GM18519 (cell line): ENCODE measurements around the gene NET1.
"Not testable (repeated sequence)": the region's sequence is repeated elsewhere in the genome, so short reads cannot be mapped to it uniquely, and the experiment has no call there.

Experiments used
- ATAC-seq: cut with Tn5 transposase; IDR thresholded peaks from one replicate; pipeline ENCODE4 v1.9.1; 2021; ENCODE audit warnings: mild to moderate bottlenecking, moderate library complexity; ENCODE audit not compliant: unreplicated experiment, low FRiP score

Gene NET1

GRCh38 chr10:5461914-5462840 is 49.8 kb downstream of the NET1 start:
- ATAC-seq = no peak

- no peak for ATAC-seq
Measured at GRCh38 chr10:5462841-5463293, 50.5 kb downstream of the NET1 start.

GRCh38 chr10:5464546-5464945 is 52.2 kb downstream of the NET1 start:
- ATAC-seq = no peak

GRCh38 chr10:5465976-5466450 is 53.7 kb downstream of the NET1 start:
- no peak for ATAC-seq

- ATAC-seq = no peak
Measured at GRCh38 chr10:5466451-5467206, 54.3 kb downstream of the NET1 start.

GRCh38 chr10:5467207-5467535 is 54.8 kb downstream of the NET1 start:
- no peak for ATAC-seq

- ATAC-seq = no peak
Measured at GRCh38 chr10:5467634-5468255, 55.4 kb downstream of the NET1 start.

GRCh38 chr10:5468262-5469106 is 56.1 kb downstream of the NET1 start:
- ATAC-seq = no peak

- ATAC-seq = no peak
Measured at GRCh38 chr10:5469353-5470061, 57.1 kb downstream of the NET1 start.

- ATAC-seq = no peak
Measured at GRCh38 chr10:5470062-5470751, 57.9 kb downstream of the NET1 start.

- ATAC-seq = not testable (repeated sequence)
Measured at GRCh38 chr10:5474642-5475041, 62.3 kb downstream of the NET1 start.

- ATAC-seq = not testable (repeated sequence)
Measured at GRCh38 chr10:5475088-5475487, 62.7 kb downstream of the NET1 start.

- not testable (repeated sequence) for ATAC-seq
Measured at GRCh38 chr10:5475974-5476807, 63.8 kb downstream of the NET1 start.

GRCh38 chr10:5476918-5477525 is 64.7 kb downstream of the NET1 start:
- no peak for ATAC-seq

GRCh38 chr10:5477948-5478693 is 65.8 kb downstream of the NET1 start:
- no peak for ATAC-seq

GRCh38 chr10:5478694-5479305 is 66.4 kb downstream of the NET1 start:
- no peak for ATAC-seq
